ENCODE data around the gene BEST4.

GRCh38 chr1:44810101-44810761 lies 22.3 kb upstream of the BEST4 start:
- no peak for TF ChIP-seq POLR2A (IDR thresholded peaks at IDR 0.05)
- no peak for TF ChIP-seq CTCF (IDR thresholded peaks at IDR 0.05)

All from stomach (tissue), 4 donors.